GM18861 (cell line): Measurements from ENCODE around the gene DBNL.

Experiments
- ATAC-seq: cut with Tn5 transposase; IDR thresholded peaks from one replicate; pipeline ENCODE4 v1.9.1; 2021; ENCODE audit not compliant: unreplicated experiment

Gene DBNL

GRCh38 chr7:44042221-44042620, 2.3 kb upstream of the DBNL start:
- no peak for ATAC-seq

DNA sequence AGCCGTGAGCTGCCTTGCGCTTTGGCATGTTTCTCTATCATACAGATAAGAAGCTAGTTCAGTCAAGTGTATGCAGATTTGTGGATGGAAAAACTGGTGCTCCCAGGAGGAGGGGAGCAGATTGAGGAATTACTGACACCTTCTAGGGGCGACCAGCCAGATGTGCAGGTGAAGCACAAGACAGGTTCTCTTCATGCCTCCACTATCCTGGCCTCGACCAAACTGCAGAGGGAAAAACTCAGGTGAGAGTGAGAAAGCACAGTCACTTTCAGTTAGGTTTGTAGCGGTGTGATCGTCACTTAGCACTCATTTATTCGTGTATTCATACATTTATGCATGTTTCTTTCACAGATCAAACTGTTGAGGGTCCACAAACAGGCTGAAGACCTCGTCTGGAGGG, 600 bp upstream of the DBNL start:
- ATAC-seq, result no peak

GRCh38 chr7:44045226-44046014, 918 bp downstream of the DBNL start:
- ATAC-seq, result no peak

DNA sequence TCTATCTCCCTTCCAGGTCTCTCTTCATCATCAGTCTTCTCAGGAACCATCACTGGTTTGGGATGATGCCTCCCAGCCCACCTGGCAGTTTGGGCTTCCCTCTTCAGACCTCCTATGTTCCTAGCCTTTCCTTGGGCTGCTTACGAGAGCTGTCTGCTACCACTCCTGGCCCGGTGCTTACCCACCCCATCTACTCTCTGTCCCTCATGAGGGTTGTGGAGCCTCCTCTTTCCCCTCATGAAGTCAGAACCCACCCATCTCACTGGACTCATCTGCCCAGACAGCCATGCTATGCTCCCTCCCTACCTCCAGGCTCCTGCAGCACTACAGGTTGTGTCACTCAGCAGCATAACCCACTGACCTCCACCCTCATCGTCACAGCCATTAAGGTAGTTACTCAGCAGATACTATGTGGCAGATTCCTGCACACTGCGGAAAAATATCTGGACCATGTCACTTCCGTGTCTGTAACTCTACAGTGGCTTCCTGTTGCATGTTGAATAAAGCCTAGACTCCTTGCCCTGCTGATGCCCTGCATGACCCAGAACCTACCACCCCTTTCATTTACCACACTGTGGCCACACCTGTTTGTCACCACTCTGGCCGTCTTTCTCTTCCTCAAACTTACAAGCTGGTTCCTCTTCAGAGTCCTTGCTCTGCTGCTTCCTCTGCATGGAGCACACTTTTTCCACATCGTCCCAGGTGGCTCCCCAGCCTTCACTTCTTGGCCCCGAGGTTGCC, 2.0 kb downstream of the DBNL start:
- ATAC-seq, result peak; percentile 83

- no peak for ATAC-seq
Observed at GRCh38 chr7:44048031-44048795, 3.7 kb downstream of the DBNL start.

DNA sequence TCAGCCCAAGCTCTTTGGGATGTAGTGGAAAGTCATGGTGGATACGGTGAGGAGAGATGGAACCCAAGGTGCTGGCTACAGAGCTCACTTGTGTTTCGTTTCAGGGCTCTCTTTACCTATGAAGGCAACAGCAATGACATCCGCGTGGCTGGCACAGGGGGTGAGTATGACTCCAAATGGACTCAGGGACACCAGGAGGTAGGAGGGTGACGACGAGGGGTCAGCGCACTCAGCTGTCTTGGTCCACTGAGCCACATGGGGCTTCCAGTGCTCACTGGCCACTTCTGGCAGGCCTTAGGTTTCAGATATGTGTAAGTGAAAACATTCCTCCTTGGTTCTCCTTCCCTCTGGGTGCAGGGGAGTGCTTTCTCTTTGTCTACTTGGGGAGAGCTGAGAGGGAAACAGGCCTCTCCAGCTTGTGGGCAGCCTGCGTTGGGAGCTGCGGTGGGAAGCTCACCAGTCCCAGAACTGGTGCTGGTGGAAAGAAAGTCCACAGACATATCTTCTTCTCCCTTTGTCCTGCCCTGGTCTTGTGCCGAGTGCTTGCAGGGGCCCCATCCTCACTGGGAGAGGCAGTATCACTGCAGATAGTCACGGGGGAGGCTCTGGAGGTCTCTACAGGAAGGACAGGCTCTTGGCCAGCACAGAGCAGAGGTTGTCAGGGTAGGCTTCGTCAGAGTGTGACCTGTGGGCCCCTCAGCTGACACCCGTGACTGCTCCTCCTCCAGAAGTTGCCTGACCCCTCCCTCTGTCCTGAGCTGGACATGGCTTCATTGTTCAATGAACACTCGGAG, 5.8 kb downstream of the DBNL start:
- ATAC-seq, result no peak

- ATAC-seq, result no peak
Observed at GRCh38 chr7:44050915-44051560, 6.5 kb downstream of the DBNL start.

DNA sequence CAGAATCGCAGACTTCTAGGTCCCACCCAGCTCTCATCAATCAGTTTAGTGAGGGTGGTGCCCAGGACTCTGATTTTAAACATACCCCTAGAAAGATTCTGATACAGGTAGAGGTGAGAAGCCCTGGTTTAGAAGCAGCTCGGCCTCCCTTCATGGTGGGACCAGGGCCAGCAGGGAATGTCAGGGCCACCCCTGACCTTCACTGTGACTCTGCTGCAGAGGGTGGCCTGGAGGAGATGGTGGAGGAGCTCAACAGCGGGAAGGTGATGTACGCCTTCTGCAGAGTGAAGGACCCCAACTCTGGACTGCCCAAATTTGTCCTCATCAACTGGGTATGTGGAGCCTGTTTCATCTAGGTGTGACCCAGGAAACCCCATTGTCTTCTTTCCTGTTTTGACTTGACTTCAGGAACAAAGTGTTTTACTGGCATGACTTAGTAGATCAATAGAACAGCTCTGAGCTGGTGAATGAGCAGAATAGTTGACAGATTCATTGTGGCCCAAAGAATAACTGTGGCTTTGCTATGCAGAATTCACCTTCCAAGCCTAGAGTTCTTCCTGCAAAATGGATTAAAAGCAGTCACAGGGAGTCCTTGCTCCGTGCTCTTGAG, 7.2 kb downstream of the DBNL start:
- ATAC-seq, result no peak

GRCh38 chr7:44052771-44053365, 8.4 kb downstream of the DBNL start:
- no peak for ATAC-seq

- no peak for ATAC-seq
Observed at GRCh38 chr7:44056681-44057080, 12.2 kb downstream of the DBNL start.

DNA sequence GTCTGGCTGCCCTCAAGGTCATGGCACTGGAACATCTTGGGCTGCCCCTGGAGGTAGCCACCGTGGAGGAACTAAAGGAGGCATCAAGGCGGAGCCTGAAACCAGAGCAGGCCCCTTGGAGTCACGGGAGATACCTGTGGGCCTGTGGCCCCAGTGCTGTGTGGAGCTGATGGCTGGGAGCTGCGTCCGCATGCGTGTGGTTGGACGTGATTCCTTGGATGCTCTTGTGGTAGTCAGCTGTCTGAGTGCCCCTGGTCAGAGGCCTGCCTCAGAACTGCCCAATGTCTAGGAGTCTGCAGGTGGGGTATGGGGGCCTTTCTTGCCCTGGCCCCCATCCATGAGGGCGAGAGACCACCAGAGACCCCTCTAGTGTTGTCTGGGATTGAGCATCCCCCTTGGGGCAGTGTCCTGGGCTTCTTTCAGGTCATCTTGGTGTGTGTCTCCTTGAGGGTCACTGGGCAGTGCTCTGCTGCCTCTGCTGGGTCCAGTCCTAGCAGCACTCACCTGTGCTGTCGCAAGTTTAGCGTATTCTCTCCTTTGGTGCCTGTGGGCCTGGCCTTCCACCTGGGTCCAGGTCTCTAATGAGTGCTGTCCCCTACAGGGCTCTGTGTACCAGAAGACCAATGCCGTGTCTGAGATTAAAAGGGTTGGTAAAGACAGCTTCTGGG, 12.8 kb downstream of the DBNL start:
- no peak for ATAC-seq

GRCh38 chr7:44057849-44058758, 13.6 kb downstream of the DBNL start:
- ATAC-seq, result peak; percentile 20

- peak; percentile 16 for ATAC-seq
Observed at GRCh38 chr7:44058759-44059218, 14.3 kb downstream of the DBNL start.

- ATAC-seq, result peak; percentile 58
Observed at GRCh38 chr7:44059219-44060090, 15.0 kb downstream of the DBNL start.

- no peak for ATAC-seq
Observed at GRCh38 chr7:44060091-44060947, 15.8 kb downstream of the DBNL start.
